ENCODE measurements around the gene RGL4.

Gene RGL4

DNA sequence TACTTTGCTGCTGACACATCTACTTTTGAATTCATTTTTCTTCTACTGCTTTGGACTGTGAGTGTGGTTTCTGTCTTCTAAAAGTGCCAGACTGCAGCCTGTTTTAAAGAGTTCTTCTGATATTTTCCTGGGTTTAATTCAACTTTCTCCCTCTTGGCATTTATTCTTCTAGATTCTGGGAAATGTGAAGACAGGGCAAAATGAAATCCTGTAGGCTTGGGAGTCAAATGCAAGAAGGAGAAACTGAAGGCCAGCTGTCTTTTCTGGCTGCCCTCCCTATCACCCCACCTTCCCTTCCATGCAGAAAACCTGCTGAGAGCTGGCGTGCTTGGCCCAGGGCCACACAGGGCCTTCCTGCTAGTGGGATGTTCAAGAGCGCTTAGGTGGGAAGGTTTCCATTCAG, 52.5 kb downstream of the RGL4 start:
- Histone ChIP-seq H3K4me2 (ENCODE audit: low read length) (no peak overlapping the region), H3K9me3 (ENCODE audit: control insufficient read depth, insufficient read depth, low read length) (no peaks in the 10 kb centered on the region), H3K4me1 (ENCODE audit: control insufficient read depth, low read length) (no peaks in the 10 kb centered on the region), H3K79me2 (ENCODE audit: control insufficient read depth, low read length) (no peaks in the 10 kb centered on the region), H3F3A (ENCODE audit: control insufficient read depth, insufficient read depth) (peaks cover 2% of the 10 kb centered on the region; the same call in 1 of the 2 replicates), H4K20me1 (ENCODE audit: control insufficient read depth, insufficient read depth, low read depth, low read length) (no peaks in the 10 kb centered on the region), H3K27ac (ENCODE audit: low read depth, low read length) (no peak overlapping the region), H3K4me3 (ENCODE audit: low read length) (no peak overlapping the region), H3K36me3 (ENCODE audit: control insufficient read depth, low read length) (peaks cover 12% of the 10 kb centered on the region), H3K27me3 (ENCODE audit: control insufficient read depth, low read length) (no peaks in the 10 kb centered on the region), H3K9me2 (replicated peaks; ENCODE audit: control insufficient read depth, low read length) (no peaks in the 10 kb centered on the region)
- TF ChIP-seq, protein P1, sequence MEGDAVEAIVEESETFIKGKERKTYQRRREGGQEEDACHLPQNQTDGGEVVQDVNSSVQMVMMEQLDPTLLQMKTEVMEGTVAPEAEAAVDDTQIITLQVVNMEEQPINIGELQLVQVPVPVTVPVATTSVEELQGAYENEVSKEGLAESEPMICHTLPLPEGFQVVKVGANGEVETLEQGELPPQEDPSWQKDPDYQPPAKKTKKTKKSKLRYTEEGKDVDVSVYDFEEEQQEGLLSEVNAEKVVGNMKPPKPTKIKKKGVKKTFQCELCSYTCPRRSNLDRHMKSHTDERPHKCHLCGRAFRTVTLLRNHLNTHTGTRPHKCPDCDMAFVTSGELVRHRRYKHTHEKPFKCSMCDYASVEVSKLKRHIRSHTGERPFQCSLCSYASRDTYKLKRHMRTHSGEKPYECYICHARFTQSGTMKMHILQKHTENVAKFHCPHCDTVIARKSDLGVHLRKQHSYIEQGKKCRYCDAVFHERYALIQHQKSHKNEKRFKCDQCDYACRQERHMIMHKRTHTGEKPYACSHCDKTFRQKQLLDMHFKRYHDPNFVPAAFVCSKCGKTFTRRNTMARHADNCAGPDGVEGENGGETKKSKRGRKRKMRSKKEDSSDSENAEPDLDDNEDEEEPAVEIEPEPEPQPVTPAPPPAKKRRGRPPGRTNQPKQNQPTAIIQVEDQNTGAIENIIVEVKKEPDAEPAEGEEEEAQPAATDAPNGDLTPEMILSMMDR (IDR thresholded peaks at IDR 0.05; ENCODE audit: low read depth, low read length, poor library complexity, severe bottlenecking) = no peak
- no peak for TF ChIP-seq EZH2phosphoT487 (IDR thresholded peaks at IDR 0.05; ENCODE audit: borderline replicate concordance, low read length)

DNA sequence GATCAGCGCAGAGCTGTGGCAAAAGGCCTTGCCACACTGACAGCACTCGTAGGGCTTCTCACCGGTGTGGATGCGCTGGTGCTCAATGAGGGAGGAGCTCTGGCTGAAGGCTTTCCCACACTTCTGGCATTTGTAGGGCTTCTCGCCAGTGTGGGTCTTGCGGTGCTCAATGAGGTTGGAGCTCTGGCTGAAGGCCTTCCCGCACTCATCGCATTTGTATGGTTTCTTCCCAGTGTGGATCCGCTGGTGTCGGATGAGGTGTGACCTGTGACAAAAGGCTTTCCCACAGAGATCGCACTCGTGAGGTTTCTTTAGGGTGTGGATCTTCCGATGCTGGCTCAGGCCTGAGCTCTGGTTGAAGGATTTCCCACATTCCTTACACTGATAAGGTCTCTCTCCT, 53.2 kb downstream of the RGL4 start:
- Histone ChIP-seq H3K9me2 (replicated peaks; ENCODE audit: control insufficient read depth, low read length) (no peaks in the 10 kb centered on the region), H4K20me1 (ENCODE audit: control insufficient read depth, insufficient read depth, low read depth, low read length) (no peaks in the 10 kb centered on the region), H3K79me2 (ENCODE audit: control insufficient read depth, low read length) (no peaks in the 10 kb centered on the region), H3K36me3 (ENCODE audit: control insufficient read depth, low read length) (peaks cover 12% of the 10 kb centered on the region), H3F3A (ENCODE audit: control insufficient read depth, insufficient read depth) (no peaks in the 10 kb centered on the region; the same call in 1 of the 2 replicates), H3K27me3 (ENCODE audit: control insufficient read depth, low read length) (no peaks in the 10 kb centered on the region), H3K9me3 (ENCODE audit: control insufficient read depth, insufficient read depth, low read length) (no peaks in the 10 kb centered on the region), H3K4me1 (ENCODE audit: control insufficient read depth, low read length) (no peaks in the 10 kb centered on the region), H3K27ac (ENCODE audit: low read depth, low read length) (no peak overlapping the region), H3K4me3 (ENCODE audit: low read length) (no peak overlapping the region), H3K4me2 (ENCODE audit: low read length) (no peak overlapping the region)
- TF ChIP-seq EZH2phosphoT487 (IDR thresholded peaks at IDR 0.05; ENCODE audit: borderline replicate concordance, low read length) = no peak
- TF ChIP-seq, protein P1 (IDR thresholded peaks at IDR 0.05; ENCODE audit: low read depth, low read length, poor library complexity, severe bottlenecking) = no peak

DNA sequence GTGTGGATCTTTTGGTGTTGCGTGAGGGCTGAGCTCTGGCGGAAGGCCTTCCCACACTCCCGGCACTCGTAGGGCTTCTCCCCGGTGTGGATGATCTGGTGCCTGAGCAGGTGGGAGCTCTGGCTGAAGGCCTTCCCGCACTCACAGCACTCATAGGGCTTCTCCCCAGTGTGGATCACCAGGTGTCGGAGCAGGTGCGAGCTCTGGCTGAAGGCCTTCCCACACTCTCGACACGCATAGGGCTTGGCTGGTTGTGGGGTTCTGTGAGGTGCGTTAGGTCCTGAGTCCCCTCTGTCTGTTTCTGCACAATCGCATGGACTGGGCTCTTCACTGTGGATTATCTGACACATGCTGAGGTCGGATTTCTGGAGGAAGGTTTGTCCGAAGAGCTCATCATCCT, 53.7 kb downstream of the RGL4 start:
- Histone ChIP-seq H3K79me2 (ENCODE audit: control insufficient read depth, low read length) (no peaks in the 10 kb centered on the region; the same call in 1 of the 2 replicates), H3K4me2 (ENCODE audit: low read length) (no peak overlapping the region), H3K9me3 (ENCODE audit: control insufficient read depth, insufficient read depth, low read length) (no peaks in the 10 kb centered on the region), H3K27me3 (ENCODE audit: control insufficient read depth, low read length) (no peaks in the 10 kb centered on the region), H3K4me3 (ENCODE audit: low read length) (no peak overlapping the region), H4K20me1 (ENCODE audit: control insufficient read depth, insufficient read depth, low read depth, low read length) (no peaks in the 10 kb centered on the region), H3F3A (ENCODE audit: control insufficient read depth, insufficient read depth) (no peaks in the 10 kb centered on the region), H3K4me1 (ENCODE audit: control insufficient read depth, low read length) (no peaks in the 10 kb centered on the region), H3K36me3 (ENCODE audit: control insufficient read depth, low read length) (peaks cover 12% of the 10 kb centered on the region), H3K27ac (ENCODE audit: low read depth, low read length) (no peak overlapping the region), H3K9me2 (replicated peaks; ENCODE audit: control insufficient read depth, low read length) (no peaks in the 10 kb centered on the region)
- no peak for TF ChIP-seq EZH2phosphoT487 (IDR thresholded peaks at IDR 0.05; ENCODE audit: borderline replicate concordance, low read length)
- TF ChIP-seq, protein P1 (IDR thresholded peaks at IDR 0.05; ENCODE audit: low read depth, low read length, poor library complexity, severe bottlenecking) = no peak

All from DOHH2 (cell line).